Endothelial cell of umbilical vein (primary cell): ENCODE measurements around the gene CCR5AS.
"Not testable (repeated sequence)": the region's sequence is repeated elsewhere in the genome, so short reads cannot be mapped to it uniquely, and the experiment has no call there.

Source experiments
- EZH2 ChIP-seq: IDR thresholded peaks from 2 replicates; pipeline ENCODE4 v1.6.1; 2012; ENCODE audit warnings: borderline replicate concordance, low read depth, mild to moderate bottlenecking, moderate library complexity, low read length, inconsistent platforms; ENCODE audit not compliant: severe bottlenecking
- GATA2 ChIP-seq: IDR thresholded peaks from 2 replicates; pipeline ENCODE4 v1.7.0; 2011; ENCODE audit warnings: low read depth, mild to moderate bottlenecking, moderate library complexity, mixed read lengths, low read length; ENCODE audit not compliant: insufficient read length, insufficient read depth
- POLR2AphosphoS5 ChIP-seq: IDR thresholded peaks from 2 replicates; pipeline ENCODE4 v1.6.1; 2012; ENCODE audit warnings: low read depth, mild to moderate bottlenecking, control low read depth, low read length, moderate library complexity; ENCODE audit not compliant: insufficient read depth

GRCh38 chr3:46431905-46432304, 25.0 kb upstream of the CCR5AS start:
- not testable (repeated sequence) for TF ChIP-seq POLR2AphosphoS5, GATA2, EZH2
